ENCODE measurements around the gene TMEM176A.
"Not testable (repeated sequence)": the region's sequence is repeated elsewhere in the genome, so short reads cannot be mapped to it uniquely, and the experiment has no call there.

The TMEM176A gene

DNA sequence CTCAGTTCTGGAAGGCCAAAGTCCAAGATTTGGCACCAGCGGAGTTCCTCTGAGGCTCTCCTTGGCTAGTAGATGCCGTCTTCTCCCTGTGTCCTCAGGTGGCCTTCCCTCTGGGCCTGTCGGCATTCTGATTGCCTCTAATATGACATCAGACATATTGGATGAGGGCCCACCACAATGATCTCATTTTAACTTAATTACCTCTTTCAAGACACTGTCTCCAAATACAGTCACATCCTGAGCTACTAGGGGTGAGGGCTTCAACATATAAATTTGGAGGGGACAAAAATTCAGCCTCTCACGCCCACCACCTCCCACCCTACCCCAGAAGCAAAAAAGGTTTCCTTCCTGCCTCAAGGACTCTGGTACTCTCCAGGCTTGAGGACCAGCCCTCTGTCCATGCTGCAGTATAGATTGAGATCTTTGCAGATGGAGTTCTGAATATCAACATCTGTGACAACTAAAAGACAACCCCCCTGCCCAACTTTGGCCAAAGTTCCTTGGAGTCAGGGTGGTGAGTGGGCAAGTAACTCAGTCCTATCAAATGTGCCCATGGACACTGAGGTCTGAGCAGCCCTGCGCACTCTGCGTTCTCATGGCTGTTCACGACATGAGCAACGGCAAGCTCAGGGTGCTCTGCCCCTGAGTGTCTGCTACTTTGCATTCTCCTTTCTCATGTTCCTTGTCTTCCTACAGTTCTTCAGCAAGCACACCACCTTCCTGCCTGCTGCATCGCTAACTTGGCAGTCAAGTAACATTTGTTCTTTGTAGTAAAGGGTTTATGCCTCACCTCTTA is 11.9 kb upstream of the TMEM176A start:
- DNase-seq (ENCODE audit: low read depth), result no peak

- DNase-seq (ENCODE audit: low read depth), result no peak
These were observed 10.0 kb upstream of the TMEM176A start for GRCh38 chr7:150790416-150791075.

DNA sequence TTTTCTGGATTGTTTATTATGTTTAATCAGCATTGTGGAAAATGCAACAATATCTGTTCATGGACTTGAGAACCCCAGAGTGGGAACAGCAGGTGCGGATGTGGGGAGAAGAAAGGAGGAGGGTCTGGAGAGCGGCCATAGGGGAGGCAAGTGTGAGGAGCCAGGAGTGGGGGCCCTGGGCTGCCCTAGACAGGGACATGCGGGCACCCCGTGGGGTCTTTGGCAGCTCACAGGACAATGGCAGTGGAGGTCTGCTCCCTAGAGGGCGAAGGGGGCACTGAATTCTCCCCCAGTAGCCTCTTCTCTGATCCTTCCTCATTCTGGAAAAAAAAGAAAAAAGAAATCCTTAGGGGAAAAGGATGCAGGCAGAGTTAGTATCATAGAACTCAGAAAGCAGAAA is 9.3 kb upstream of the TMEM176A start:
- no peak for DNase-seq (ENCODE audit: low read depth)

DNA sequence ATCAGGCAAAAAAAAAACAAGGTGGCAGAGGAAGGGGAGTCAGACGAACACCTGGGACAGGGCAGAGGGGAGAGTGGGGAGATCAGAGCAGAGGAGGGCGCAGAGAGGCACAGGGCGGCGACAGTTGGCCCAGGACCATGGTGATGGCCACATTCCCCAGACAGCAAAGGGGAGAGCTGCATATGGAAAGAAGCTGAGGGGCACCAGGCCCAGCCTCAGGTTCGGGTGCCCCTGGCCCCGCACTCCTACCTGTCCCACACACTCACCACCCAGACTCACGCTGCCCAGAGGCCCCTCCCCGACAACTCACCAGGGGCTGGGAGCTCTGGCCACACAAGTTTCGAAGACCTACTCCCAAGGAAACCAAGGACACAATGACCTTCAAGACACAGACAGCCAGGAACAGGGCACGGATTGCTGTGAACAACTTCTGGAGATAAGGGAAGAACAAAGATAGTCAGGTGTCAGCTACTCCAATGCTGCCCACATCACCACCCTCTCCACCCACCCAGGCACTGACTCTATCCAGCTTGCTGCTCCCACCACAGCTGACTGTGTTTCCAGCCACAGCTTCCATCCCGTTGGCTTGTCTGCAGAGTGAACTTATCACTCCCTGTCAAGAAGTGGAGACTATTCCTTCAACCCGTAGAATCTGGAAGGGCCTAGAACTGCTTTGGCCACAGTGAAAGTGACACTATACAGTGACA is 8.7 kb upstream of the TMEM176A start:
- DNase-seq (ENCODE audit: low read depth), result no peak

- no peak for DNase-seq (ENCODE audit: low read depth)
These were observed 6.9 kb upstream of the TMEM176A start for GRCh38 chr7:150793569-150794238.

- no peak for DNase-seq (ENCODE audit: low read depth)
These were observed 2.9 kb upstream of the TMEM176A start for GRCh38 chr7:150797661-150798060.

DNA sequence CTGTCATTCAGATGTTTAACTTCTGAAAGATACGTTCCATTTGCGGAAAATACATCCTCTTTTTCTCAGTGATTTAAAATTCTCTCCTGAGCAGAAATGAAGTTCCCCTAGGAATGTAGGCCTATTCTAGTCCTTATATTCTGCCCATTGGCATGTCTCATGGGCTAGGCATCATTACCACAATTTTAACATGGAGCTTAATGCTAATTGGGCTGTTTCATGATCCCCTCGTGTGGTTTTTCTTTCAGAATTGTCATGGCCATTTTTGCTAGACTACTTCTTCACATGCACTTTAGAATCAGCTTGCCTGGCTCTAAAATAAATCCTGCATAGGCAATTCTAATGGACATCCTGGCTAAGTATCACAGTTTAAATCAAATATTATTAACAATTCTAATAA is 1.4 kb upstream of the TMEM176A start:
- no peak for DNase-seq (ENCODE audit: low read depth)

- no peak for DNase-seq (ENCODE audit: low read depth)
These were observed 608 bp upstream of the TMEM176A start, which contains the start of gene TMEM176B for GRCh38 chr7:150799741-150800580. TSS of gene TMEM176B (minus strand) at chr7:150800364. CDS start at chr7:150796569, 3,795 bp downstream.

GRCh38 chr7:150801242-150801945 is 825 bp downstream of the TMEM176A start:
- DNase-seq (ENCODE audit: low read depth), result no peak

- no peak for DNase-seq (ENCODE audit: low read depth)
These were observed 1.6 kb downstream of the TMEM176A start for GRCh38 chr7:150801946-150802771.

GRCh38 chr7:150803161-150803860 is 2.7 kb downstream of the TMEM176A start:
- no peak for DNase-seq (ENCODE audit: low read depth)

GRCh38 chr7:150804802-150805201 is 4.2 kb downstream of the TMEM176A start:
- no peak for DNase-seq (ENCODE audit: low read depth)

DNA sequence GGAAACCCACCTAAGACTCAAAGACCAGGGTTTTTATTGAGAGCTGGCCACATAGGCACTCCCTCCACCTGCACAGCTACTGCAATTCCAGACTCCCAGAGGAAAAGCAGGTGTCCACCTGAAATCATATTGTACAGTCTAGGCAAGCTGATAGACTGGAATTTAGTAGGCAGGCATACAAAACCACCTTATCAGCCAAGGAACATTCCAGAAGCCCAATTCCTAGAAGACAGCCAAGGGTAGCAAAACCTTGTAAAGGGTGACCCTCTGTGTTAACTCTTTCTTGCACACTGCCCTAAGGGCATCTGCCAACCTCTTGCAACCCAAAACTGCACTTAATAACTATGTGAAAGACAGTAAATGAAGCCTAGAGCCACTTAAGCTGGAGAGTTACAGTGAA is 5.3 kb downstream of the TMEM176A start:
- no peak for DNase-seq (ENCODE audit: low read depth)

GRCh38 chr7:150806454-150806853 is 5.9 kb downstream of the TMEM176A start:
- DNase-seq (ENCODE audit: low read depth), result no peak

DNA sequence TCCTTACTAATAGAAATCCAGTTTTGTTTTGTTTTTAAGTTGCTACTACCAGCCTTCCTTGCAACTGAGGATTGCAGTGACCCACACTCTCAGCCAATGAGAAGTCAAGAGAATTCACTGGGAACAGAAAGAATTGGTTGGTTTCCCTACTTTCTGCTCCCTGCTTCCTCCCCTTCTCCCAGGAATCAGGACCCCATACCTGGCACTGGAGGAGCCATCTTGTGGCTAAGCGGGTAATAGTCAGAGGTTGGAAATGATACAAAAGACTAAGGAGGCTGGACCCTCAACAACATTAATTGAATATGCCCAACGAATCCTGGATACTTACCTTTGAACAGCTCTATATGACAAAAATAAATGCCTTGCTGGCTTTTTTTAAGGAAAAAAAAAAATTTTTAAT is 6.3 kb downstream of the TMEM176A start:
- DNase-seq (ENCODE audit: low read depth), result no peak

GRCh38 chr7:150807616-150808438 is 7.3 kb downstream of the TMEM176A start:
- DNase-seq (ENCODE audit: low read depth), result not testable (repeated sequence)

DNA sequence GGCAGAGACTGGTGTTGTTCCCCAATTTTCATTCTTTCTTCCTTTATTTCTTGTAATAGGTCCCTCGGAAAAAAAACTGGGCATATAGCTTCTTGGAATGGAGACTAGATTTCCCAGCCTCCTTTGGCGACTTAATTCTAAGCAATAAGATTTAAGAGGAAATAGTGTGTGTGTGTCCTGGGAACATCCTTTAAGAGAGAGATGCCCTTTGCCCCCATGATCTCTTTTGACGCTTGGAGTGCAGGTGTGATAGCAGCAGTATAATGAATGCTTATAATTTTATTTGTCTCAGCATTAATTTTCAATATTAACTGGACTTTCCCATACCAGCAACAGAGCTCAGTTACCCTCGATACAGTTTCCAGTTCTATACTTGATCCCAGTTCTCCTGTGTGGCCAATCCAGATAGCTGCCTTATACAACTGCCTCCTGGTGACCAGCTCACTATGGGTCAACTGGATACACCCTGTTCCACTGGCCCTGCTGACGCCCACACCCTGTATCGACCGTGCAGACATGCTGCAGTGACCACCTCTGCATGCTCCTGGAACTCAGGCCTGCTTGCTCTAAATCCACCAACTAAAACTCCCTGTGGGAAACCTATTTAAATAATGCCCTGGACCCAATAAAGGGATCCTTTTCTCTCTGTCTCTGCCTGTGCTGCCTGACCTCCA is 13.9 kb downstream of the TMEM176A start:
- no peak for DNase-seq (ENCODE audit: low read depth)

GRCh38 chr7:150818971-150819370 is 18.4 kb downstream of the TMEM176A start:
- no peak for DNase-seq (ENCODE audit: low read depth)

Measured in stimulated activated CD8-positive, alpha-beta memory T cell treated with anti-CD3 and anti-CD28 coated beads, Interleukin-4, amount 100 ng/mL, for 24 hours (primary cell).